Transverse colon (tissue), 3 donors: ENCODE results near the gene ELF2.

Experiments
- EP300 ChIP-seq: sonication (generic); formaldehyde crosslinking; IDR thresholded peaks from one replicate; pipeline ENCODE4 v1.6.1; 2017; ENCODE audit warnings: antibody characterized with exemption, low read depth
- POLR2A ChIP-seq: fragments of 450-650 bp; IDR thresholded peaks from one replicate; pipeline ENCODE4 v1.6.1; 2016; ENCODE audit warnings: antibody characterized with exemption, mild to moderate bottlenecking, moderate library complexity
- TF ChIP-seq, protein P1 (sequence below), 5 experiments: fragments of 200-600 bp in 3 of 5; fragments of 450-650 bp in 2 of 5; sonication (generic) in 3 of 5; IDR thresholded peaks; 1 replicate in 2 of 5; 2 replicates in 3 of 5; pipeline ENCODE4 v1.5.1; 2016 to 2017; ENCODE audit warnings: antibody characterized with exemption in 5 of 5, inconsistent platforms in 3 of 5, mild to moderate bottlenecking in 2 of 5, moderate library complexity in 1 of 5

DNA sequence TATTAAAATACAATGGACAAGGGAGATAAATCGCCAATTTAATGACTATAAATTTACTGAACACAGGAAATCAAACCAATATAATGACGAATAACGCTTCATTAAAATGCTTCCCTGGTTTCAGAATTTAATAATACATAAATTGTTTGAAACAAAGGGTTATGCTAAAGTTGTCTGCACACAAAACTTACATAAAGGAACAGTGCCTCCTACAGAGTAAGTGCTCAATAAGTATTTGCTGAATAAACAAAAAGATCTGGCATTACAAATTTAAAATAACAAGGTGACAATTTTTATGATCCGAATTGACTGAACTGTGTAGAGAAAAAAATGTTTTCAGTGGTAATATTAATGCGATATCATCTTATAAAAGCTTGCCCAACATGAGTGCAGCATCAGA is 91.9 kb downstream of the ELF2 start:
- TF ChIP-seq EP300 (no peak), POLR2A (no peak)
- TF ChIP-seq, protein P1, sequence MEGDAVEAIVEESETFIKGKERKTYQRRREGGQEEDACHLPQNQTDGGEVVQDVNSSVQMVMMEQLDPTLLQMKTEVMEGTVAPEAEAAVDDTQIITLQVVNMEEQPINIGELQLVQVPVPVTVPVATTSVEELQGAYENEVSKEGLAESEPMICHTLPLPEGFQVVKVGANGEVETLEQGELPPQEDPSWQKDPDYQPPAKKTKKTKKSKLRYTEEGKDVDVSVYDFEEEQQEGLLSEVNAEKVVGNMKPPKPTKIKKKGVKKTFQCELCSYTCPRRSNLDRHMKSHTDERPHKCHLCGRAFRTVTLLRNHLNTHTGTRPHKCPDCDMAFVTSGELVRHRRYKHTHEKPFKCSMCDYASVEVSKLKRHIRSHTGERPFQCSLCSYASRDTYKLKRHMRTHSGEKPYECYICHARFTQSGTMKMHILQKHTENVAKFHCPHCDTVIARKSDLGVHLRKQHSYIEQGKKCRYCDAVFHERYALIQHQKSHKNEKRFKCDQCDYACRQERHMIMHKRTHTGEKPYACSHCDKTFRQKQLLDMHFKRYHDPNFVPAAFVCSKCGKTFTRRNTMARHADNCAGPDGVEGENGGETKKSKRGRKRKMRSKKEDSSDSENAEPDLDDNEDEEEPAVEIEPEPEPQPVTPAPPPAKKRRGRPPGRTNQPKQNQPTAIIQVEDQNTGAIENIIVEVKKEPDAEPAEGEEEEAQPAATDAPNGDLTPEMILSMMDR (IDR thresholded peaks at IDR 0.05), result peak in 2 of 5 experiments; percentile 15 to 32
